Tibial nerve (tissue), 4 donors: Measurements from ENCODE around the gene TRERF1.

Experiments used
- CTCF ChIP-seq, 5 experiments: fragments of 200-600 bp in 3 of 5; fragments of 450-650 bp in 2 of 5; sonication (generic) in 3 of 5; IDR thresholded peaks; one replicate each; pipeline ENCODE4 v1.5.1; 2016 to 2019; ENCODE audit warnings: antibody characterized with exemption in 5 of 5, mild to moderate bottlenecking in 3 of 5, moderate library complexity in 2 of 5
- EP300 ChIP-seq, 2 donors: sonication (generic); formaldehyde crosslinking; IDR thresholded peaks; one replicate each; pipeline ENCODE4 v1.6.1; 2017; ENCODE audit warnings: antibody characterized with exemption in 2 of 2, mild to moderate bottlenecking in 1 of 2

GRCh38 chr6:42394151-42394550 is 57.6 kb downstream of the TRERF1 start:
- TF ChIP-seq EP300 (IDR thresholded peaks at IDR 0.05) (no peak), CTCF (IDR thresholded peaks at IDR 0.05) (no peak)
